GM12874 (cell line): Measurements from ENCODE around the gene PODNL1.
A peak's percentile ranks its signal among the peaks of the same experiment; 100 is the strongest.

Source experiments
- TF ChIP-seq, protein P1 (sequence below): IDR thresholded peaks from 2 replicates; pipeline ENCODE4 v1.5.1; 2011; ENCODE audit warnings: low read depth, mild to moderate bottlenecking, control low read depth, low read length, moderate library complexity; ENCODE audit not compliant: insufficient read depth

Gene PODNL1

DNA sequence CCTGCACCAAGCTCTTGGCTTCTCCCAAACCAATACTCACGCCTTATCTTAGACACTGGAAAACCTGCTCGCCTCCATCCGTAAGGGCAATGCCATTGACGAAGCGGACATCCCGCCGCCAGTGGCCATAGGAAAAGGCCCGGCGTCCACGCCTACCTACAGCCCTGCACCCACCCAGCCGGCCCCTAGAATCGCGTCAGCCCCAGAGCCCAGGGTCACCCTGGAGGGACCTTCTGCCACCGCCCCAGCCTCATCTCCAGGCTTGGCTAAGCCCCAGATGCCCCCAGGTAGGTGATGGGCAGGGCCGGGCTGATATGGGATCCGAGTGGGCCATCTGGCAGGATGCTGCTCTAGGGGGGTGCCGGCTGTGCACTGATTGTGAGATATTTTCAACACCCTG is 24.9 kb downstream of the PODNL1 start:
- TF ChIP-seq, protein P1, sequence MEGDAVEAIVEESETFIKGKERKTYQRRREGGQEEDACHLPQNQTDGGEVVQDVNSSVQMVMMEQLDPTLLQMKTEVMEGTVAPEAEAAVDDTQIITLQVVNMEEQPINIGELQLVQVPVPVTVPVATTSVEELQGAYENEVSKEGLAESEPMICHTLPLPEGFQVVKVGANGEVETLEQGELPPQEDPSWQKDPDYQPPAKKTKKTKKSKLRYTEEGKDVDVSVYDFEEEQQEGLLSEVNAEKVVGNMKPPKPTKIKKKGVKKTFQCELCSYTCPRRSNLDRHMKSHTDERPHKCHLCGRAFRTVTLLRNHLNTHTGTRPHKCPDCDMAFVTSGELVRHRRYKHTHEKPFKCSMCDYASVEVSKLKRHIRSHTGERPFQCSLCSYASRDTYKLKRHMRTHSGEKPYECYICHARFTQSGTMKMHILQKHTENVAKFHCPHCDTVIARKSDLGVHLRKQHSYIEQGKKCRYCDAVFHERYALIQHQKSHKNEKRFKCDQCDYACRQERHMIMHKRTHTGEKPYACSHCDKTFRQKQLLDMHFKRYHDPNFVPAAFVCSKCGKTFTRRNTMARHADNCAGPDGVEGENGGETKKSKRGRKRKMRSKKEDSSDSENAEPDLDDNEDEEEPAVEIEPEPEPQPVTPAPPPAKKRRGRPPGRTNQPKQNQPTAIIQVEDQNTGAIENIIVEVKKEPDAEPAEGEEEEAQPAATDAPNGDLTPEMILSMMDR = no peak

DNA sequence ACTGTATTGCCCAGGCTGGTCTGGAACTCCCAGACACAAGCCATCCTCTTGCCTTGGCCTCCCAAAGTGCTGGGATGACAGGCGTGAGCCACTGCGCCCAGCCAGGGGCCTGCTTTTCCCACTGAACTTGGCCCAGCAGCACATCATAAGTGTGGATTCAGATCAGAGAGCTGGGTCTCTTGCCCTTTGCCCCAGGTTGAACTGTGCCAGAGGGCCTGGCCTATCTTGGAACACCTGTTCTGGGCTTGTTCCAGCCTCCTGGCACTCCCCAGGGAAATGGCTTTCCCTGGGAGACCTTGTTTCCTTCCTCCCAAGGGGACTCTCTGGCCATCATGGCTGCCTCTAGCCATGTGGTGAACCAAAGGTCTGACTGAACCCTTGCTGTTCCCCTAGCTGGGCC is 28.8 kb downstream of the PODNL1 start:
- TF ChIP-seq, protein P1 = no peak

DNA sequence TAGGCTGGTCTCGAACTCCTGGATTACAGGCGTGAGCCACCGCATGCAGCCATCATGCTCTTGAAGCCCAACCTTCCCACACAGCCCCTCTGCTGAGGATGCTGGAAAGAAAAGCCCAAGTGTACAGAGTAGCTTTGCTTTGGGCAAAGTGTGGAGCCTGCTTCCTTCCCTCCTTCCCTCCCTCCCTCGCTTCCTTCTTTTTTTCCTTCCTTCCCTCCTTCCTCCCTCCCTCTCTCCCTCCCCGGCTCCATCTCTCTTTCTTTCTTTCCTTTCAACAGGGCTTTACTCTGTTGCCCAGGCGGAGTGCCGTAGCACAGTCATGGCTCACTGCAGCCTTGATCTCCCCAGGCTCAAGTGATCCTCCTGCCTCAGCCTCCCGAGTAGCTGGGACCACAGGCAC is 29.5 kb downstream of the PODNL1 start:
- TF ChIP-seq, protein P1 = no peak

DNA sequence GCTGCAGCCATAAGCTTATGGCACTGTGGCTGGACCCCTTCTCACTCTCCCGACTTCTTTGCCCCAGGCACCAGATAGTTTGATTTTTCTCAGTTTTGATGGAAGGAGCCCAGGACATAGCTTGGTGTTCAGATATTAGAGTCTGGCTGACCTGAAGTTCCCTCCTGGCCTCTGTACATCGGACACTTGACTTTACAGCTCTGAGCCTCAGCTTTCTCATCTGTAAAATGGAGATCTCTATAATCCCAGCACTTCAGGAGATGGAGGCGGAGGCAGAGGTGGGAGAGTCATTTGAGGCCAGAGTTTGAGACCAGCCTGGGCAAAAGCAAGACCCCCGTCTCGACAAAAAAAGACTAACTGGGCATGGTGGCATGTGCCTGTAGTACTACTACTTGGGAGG is 31.3 kb downstream of the PODNL1 start:
- TF ChIP-seq, protein P1 = no peak

DNA sequence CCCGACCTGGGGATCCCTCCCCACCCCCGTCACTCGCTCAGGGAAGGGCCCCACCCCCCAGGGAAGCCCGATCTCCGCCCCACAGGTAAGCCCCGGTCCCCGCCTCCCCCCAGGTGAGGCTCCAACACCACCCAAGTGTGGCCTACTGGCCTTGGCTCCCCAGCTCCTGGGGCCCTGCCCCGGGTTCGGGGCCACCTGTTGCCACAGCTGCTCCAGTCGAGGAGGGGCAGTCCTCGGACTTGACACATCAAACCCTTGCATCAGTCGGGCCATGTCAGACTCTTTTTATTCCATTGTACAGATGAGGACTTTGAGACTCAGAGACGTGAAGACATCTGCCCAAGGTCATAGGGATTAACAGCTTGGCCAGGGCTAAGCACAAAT is 31.7 kb downstream of the PODNL1 start:
- TF ChIP-seq, protein P1 = no peak

DNA sequence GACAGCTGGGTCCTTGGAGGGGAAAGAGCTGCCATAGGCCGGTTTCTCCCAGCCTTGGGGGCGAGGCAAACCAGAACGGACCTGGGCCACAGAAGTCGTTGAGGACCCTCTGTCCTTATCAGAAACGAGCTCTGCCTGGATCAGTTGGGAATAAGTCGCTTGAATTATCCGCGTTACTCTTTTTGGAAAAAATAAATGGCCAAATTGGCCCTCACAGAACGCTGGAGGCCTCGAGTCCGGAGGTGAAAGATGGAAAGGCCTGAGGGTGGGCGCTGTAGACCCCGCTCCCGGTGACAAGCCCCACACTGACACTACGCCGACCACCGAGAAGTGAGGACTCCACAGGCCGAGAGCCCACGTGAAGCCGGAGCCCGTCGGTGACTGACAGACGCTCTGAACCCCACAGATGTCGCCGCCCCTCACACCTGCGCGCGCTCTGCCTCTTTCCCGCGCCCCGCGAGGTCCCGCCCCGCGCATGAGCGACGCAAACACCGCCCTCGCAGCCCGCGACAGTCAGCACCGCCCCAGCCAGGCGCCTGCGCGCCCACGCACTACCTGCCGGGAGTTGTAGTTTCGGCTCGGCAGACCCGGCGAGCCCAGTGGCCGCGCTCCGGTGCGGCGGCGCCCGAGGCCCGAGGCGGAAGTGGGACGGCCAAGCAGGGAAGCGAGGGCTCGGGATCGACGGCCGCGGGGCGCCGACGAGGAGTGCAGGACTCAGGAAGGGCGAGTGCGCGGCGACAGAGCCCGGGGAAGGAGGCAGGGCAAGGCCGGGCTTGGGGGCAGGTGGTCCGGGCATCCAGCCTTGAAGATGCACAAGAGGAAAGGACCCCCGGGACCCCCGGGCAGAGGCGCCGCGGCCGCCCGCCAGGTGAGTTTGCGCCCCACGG is 32.3 kb downstream of the PODNL1 start, which contains the start of the genes BRME1 and CC2D1A:
Gene BRME1, minus strand, starts transcription at position 484 of the 887 bp plus-strand sequence. CDS start 1,225 bp downstream, outside the sequence.
Gene CC2D1A, plus strand, starts transcription at position 568 of the 887 bp plus-strand sequence. Its CDS starts 241 bp downstream, at position 809.
- TF ChIP-seq, protein P1 = no peak

DNA sequence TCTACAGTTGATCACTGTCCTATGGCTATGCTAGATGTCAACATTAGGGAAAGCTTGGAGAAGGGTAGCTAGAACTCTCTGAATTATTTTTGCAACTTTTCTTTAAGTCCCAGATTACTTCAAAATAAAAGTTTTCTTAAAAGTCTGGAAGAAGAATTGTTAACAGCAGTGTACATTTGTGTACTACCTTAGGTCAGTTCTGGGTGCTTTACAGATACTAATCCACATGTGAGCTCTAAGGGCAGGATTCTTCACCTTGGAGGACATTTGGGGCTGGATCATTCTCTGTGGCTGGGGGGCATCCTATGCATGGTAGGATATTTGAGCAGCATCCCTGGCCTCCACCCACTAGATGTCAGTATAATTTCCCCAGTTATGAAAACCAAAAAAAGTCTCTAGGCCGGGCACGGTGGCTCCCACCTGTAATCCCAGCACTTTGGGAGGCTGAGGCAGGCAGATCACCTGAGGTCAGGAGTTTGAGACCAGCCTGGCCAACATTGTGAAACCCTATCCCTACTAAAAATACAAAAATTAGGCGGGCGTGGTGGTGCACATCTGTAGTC is 35.1 kb downstream of the PODNL1 start:
- TF ChIP-seq, protein P1 = peak; percentile 43
